H1 (cell line): ENCODE measurements around the gene ATR. TPM values are rescaled to one million over a fixed set of nuclear protein-coding genes. Genes with fewer than 3 reads are reported as not detected.

Source experiments
- EZH2 ChIP-seq: fragments of 200-600 bp; sonication (generic); IDR thresholded peaks from 2 replicates; pipeline ENCODE4 v1.7.1; 2012; ENCODE audit warnings: low read depth, mild to moderate bottlenecking, moderate library complexity, low read length, inconsistent platforms; ENCODE audit not compliant: severe bottlenecking
- HDAC6 ChIP-seq: IDR thresholded peaks from one replicate; pipeline ENCODE4 v1.7.1; 2012; ENCODE audit warnings: low read depth, mild to moderate bottlenecking, inconsistent platforms, low read length, moderate library complexity
- NANOG ChIP-seq: IDR thresholded peaks from 2 replicates; pipeline ENCODE4 v1.6.1; 2011; ENCODE audit warnings: low read length, low read depth, mild to moderate bottlenecking, inconsistent platforms; ENCODE audit not compliant: insufficient read depth, poor library complexity, severe bottlenecking
- SUZ12 ChIP-seq: fragments of 200-600 bp; sonication (generic); IDR thresholded peaks from 2 replicates; pipeline ENCODE4 v1.6.1; 2012; ENCODE audit warnings: mild to moderate bottlenecking, inconsistent platforms, low read length, moderate library complexity, mixed read lengths
- polyA plus RNA-seq, 7 experiments: library from polyadenylated mRNA; depleted of rRNA in 3 of 7; stranded (reverse) in 5 of 7; unstranded in 2 of 7; fragments of >200 nt in 5 of 7; fragments of 200-250 nt in 2 of 7; gene quantifications; 1 replicate in 5 of 7; 2 replicates in 1 of 7; 4 replicates in 1 of 7; pipeline versions ENCODE4 v1.2.1 to v1.2.3, GENCODE V29; 2011 to 2013; ENCODE audit warnings: missing spikeins in 2 of 7, mixed read lengths in 2 of 7
- total RNA-seq: library from RNA; stranded (reverse); fragmentation: NEBNext Ultra II Directional; extraction: Animal tissue kit (Norgen Biotek cat#: 25700); gene quantifications from 2 replicates; pipeline ENCODE4 v1.2.1, GENCODE V29; 2021

ATR gene
- total and polyA plus RNA-seq, 2 of the 8 experiments (the other 6 are each of a cell fraction or from before 2014, with no cell fraction given) = 8.4 to 23.2 TPM

- TF ChIP-seq HDAC6 = no peak
- no peak for TF ChIP-seq EZH2
- TF ChIP-seq NANOG = no peak
- TF ChIP-seq SUZ12 = no peak
Measured at GRCh38 chr3:142492184-142492583, 86.3 kb downstream of the ATR start (continued).
